ENCODE results near the gene SMC3. TPM values are rescaled to one million over a fixed set of nuclear protein-coding genes. Genes with fewer than 3 reads are reported as not detected.

Gene SMC3
- total and polyA plus RNA-seq, 2 of the 13 experiments (the other 11 are each of a cell fraction or from before 2014, with no cell fraction given), result 11.7 to 48.0 TPM

DNA sequence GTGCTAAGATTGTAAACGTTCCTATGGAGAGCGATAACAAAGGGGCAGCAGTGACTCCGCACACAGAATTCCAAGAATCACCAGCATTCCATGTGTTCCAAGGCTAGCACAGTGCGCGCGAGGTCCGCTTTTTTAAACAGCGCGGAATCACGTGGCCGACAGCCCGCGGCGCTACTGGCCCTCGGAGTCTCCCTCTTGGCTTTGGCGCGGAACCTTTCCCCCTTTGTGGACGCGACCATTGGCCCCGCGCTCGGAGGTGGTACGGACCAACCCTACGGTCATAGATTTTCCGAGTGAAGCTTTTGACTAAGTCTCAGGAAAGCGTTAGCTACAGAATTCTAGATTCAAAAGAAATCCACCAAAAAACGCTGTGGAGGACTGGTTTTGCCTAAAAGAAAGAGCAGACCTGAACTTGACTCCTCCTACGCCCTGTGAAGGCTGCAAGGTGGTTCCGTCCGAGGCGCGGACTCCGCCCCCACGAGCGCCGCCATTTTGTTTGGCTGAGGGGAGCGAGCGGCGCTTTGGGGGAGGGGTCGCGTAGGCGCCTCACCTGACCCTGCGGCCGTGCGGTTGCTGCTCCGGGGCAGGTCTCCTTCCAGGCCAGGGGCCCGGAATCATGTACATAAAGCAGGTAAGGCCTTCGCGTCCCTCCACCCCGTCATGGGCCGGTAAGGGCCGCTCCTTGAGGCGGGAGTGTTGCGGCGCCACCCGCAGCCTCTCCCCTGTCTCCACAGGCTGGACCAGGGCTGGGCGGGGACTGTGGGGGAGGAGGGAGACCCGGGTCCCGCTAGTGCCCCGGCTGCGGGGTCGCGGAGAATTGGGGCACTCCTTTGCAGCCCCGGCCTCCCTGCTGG, at the start of gene SMC3 (continued):
- TF ChIP-seq, protein P1, sequence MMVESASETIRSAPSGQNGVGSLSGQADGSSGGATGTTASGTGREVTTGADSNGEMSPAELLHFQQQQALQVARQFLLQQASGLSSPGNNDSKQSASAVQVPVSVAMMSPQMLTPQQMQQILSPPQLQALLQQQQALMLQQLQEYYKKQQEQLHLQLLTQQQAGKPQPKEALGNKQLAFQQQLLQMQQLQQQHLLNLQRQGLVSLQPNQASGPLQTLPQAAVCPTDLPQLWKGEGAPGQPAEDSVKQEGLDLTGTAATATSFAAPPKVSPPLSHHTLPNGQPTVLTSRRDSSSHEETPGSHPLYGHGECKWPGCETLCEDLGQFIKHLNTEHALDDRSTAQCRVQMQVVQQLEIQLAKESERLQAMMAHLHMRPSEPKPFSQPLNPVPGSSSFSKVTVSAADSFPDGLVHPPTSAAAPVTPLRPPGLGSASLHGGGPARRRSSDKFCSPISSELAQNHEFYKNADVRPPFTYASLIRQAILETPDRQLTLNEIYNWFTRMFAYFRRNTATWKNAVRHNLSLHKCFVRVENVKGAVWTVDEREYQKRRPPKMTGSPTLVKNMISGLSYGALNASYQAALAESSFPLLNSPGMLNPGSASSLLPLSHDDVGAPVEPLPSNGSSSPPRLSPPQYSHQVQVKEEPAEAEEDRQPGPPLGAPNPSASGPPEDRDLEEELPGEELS (CRISPR knock-in tag; IDR thresholded peaks at IDR 0.05), result peak; percentile 69
- TF ChIP-seq ZNF343 (CRISPR knock-in tag; IDR thresholded peaks at IDR 0.05) (no peak), MATR3 (CRISPR knock-in tag; IDR thresholded peaks at IDR 0.05) (no peak), ZNF143 (CRISPR knock-in tag; IDR thresholded peaks at IDR 0.05) (peak; percentile 67; the same call in 1 of the 2 replicates), ZFP1 (CRISPR knock-in tag; IDR thresholded peaks at IDR 0.05) (no peak), ELF1 (CRISPR knock-in tag; IDR thresholded peaks at IDR 0.05) (peak; percentile 55; the same call in 1 of the 2 replicates), ZNF296 (CRISPR knock-in tag; conservative IDR thresholded peaks at IDR 0.05) (no peak), ARHGAP35 (CRISPR knock-in tag; IDR thresholded peaks at IDR 0.05; ENCODE audit: borderline replicate concordance) (0 out of 2 replicates have a peak, but pooled peaks have one; percentile 13), GATA4 (IDR thresholded peaks at IDR 0.05; ENCODE audit: borderline replicate concordance, low read depth) (peak; percentile 66; the same call in 1 of the 2 replicates), ZC3H4 (CRISPR knock-in tag; IDR thresholded peaks at IDR 0.05; ENCODE audit: borderline replicate concordance) (no peak), RBFOX2 (IDR thresholded peaks at IDR 0.05; ENCODE audit: low read depth, low read length) (peak; percentile 93)
- TF ChIP-seq, protein P2, sequence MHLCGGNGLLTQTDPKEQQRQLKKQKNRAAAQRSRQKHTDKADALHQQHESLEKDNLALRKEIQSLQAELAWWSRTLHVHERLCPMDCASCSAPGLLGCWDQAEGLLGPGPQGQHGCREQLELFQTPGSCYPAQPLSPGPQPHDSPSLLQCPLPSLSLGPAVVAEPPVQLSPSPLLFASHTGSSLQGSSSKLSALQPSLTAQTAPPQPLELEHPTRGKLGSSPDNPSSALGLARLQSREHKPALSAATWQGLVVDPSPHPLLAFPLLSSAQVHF (CRISPR knock-in tag; IDR thresholded peaks at IDR 0.05), result peak; percentile 95
- TF ChIP-seq, protein P3, sequence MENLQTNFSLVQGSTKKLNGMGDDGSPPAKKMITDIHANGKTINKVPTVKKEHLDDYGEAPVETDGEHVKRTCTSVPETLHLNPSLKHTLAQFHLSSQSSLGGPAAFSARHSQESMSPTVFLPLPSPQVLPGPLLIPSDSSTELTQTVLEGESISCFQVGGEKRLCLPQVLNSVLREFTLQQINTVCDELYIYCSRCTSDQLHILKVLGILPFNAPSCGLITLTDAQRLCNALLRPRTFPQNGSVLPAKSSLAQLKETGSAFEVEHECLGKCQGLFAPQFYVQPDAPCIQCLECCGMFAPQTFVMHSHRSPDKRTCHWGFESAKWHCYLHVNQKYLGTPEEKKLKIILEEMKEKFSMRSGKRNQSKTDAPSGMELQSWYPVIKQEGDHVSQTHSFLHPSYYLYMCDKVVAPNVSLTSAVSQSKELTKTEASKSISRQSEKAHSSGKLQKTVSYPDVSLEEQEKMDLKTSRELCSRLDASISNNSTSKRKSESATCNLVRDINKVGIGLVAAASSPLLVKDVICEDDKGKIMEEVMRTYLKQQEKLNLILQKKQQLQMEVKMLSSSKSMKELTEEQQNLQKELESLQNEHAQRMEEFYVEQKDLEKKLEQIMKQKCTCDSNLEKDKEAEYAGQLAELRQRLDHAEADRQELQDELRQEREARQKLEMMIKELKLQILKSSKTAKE (CRISPR knock-in tag; IDR thresholded peaks at IDR 0.05; ENCODE audit: borderline replicate concordance), result no peak
- TF ChIP-seq, protein P4, sequence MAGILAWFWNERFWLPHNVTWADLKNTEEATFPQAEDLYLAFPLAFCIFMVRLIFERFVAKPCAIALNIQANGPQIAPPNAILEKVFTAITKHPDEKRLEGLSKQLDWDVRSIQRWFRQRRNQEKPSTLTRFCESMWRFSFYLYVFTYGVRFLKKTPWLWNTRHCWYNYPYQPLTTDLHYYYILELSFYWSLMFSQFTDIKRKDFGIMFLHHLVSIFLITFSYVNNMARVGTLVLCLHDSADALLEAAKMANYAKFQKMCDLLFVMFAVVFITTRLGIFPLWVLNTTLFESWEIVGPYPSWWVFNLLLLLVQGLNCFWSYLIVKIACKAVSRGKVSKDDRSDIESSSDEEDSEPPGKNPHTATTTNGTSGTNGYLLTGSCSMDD (CRISPR knock-in tag; IDR thresholded peaks at IDR 0.05), result 0 out of 2 replicates have a peak, but pooled peaks have one; percentile 58
- TF ChIP-seq, protein P5, sequence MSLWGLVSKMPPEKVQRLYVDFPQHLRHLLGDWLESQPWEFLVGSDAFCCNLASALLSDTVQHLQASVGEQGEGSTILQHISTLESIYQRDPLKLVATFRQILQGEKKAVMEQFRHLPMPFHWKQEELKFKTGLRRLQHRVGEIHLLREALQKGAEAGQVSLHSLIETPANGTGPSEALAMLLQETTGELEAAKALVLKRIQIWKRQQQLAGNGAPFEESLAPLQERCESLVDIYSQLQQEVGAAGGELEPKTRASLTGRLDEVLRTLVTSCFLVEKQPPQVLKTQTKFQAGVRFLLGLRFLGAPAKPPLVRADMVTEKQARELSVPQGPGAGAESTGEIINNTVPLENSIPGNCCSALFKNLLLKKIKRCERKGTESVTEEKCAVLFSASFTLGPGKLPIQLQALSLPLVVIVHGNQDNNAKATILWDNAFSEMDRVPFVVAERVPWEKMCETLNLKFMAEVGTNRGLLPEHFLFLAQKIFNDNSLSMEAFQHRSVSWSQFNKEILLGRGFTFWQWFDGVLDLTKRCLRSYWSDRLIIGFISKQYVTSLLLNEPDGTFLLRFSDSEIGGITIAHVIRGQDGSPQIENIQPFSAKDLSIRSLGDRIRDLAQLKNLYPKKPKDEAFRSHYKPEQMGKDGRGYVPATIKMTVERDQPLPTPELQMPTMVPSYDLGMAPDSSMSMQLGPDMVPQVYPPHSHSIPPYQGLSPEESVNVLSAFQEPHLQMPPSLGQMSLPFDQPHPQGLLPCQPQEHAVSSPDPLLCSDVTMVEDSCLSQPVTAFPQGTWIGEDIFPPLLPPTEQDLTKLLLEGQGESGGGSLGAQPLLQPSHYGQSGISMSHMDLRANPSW (CRISPR knock-in tag; IDR thresholded peaks at IDR 0.05; ENCODE audit: borderline replicate concordance), result no peak
- TF ChIP-seq, protein P6, sequence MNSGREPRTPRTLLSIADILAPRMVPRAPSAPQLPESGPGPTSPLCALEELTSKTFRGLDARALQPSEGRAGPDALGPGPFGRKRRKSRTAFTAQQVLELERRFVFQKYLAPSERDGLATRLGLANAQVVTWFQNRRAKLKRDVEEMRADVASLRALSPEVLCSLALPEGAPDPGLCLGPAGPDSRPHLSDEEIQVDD (CRISPR knock-in tag; IDR thresholded peaks at IDR 0.05; ENCODE audit: borderline replicate concordance), result no peak
- TF ChIP-seq, protein P7, sequence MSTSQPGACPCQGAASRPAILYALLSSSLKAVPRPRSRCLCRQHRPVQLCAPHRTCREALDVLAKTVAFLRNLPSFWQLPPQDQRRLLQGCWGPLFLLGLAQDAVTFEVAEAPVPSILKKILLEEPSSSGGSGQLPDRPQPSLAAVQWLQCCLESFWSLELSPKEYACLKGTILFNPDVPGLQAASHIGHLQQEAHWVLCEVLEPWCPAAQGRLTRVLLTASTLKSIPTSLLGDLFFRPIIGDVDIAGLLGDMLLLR (CRISPR knock-in tag; IDR thresholded peaks at IDR 0.05), result peak; percentile 55; the same call in 1 of the 2 replicates
- TF ChIP-seq, protein P8, sequence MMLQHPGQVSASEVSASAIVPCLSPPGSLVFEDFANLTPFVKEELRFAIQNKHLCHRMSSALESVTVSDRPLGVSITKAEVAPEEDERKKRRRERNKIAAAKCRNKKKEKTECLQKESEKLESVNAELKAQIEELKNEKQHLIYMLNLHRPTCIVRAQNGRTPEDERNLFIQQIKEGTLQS (CRISPR knock-in tag; IDR thresholded peaks at IDR 0.05), result 0 out of 2 replicates have a peak, but pooled peaks have one; percentile 36
